NCI-H1436 (cell line): ENCODE measurements around the gene ZNF100.
A peak's percentile ranks its signal among the peaks of the same experiment; 100 is the strongest.
"Not testable (repeated sequence)": the region's sequence is repeated elsewhere in the genome, so short reads cannot be mapped to it uniquely, and the experiment has no call there.

Experiments used
- DNase-seq: peaks from one replicate; lab custom pipeline; 2025; lab: John Stamatoyannopoulos, UW

ZNF100 gene

DNA sequence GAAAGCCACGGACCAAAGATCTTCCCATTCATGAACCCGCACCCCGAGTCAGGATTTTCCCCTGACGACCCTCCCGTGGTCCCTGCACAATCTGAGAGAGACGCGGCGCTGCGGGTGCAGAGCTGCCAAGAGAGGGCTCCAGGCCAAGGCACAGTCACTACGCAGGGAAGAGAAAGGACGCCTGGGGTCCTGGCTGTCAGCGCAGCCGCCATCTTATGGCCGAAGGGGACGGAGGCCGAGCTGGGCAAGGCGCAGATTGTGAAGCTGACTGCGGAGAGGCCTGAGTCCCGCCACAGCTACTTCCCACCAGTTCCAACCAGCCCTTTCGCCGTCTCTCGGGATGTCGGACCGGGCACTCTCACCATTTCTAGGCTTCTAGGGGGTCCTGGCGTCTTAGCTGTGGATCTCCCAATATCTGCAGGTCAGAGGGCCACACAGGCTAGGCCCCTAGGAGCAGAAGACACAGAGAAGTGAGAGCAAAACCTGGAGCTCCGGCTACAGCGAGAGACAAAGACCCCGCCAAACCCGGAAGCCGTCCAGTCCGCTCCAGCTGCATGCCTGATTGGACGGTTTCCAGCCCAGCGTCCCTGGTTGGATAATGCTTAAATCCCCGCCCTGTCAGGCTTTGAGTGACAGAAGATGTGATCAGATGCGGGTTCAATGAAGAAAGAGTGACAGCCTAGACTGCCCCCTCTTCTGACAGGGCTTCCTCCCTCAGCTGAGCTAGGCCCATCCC, at the start of gene ZNF100:
TSS of gene ZNF100 (minus strand) at position 515 of the 736 bp plus-strand sequence. CDS start at position 365, 150 bp downstream.
- DNase-seq = peak; percentile 90

DNA sequence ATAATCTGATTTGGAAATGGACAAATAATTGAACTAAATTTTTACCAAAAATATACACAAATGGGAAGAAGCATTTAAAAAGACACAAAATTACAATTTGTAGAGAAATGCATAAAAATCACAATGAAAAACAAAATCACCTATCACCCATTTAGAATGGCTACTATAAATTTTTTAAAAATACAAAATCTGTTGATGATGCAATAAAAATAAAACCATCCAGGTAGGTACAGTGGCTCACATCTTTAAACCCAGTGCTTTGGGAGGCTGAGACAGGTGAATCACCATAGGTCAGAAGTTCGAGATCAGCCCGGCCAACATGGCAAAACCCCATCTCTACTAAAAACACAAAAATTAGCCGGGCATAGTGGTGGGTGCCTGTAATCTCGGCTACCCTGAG, 45.1 kb upstream of the ZNF100 start:
- DNase-seq = no peak

DNA sequence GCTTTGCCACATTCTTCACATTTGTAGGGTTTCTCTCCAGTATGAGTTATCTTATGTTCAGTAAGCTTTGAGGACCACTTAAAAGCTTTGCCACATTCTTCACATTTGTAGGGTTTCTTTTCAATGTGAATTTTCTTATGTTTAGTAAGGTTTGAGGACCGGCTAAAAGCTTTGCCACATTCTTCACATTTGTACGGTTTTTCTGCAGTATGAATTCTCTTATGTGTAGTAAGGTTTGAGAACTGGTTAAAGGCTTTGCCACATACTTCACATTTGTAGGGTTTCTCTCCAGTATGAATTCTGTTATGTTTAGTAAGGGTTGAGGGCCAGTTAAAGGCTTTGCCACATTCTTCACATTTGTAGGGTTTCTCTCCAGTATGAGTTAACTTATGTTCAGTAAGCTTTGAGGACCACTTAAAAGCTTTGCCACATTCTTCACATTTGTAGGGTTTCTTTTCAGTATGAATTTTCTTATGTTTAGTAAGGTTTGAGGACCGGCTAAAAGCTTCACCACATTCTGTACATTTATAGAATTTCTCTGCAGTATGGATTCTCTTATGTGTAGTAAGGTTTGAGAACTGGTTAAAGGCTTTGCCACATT, 41.1 kb upstream of the ZNF100 start:
- not testable (repeated sequence) for DNase-seq

DNA sequence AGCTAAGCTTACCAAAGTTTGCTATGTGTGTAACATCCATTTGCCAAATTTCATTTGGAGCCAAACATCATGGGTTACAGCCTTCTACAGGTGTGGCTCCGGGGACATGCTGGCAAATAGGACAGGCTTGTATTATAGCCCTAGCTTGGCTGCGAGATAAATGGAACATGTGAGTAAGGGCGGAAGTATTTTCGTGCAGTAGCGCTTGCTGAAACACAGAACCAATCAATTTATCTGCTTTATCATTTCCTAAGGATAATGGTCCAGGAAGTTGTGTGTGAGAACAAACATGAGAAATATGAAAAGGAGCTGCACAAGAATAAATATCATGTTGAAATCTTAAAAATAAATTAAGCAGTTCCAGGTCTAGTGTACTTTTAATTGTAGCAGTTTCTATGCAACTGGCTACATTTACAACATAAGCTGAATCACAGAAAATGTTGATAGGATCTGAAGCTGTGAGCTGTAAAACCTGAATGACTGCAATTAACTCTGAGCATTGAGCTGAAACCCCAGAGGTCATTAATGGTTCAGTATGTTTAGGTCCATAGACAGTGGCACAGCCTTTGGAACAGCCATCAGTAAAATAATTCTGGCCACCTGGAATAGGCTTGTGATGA, 22.2 kb upstream of the ZNF100 start:
- DNase-seq = no peak

- no peak for DNase-seq
Measured at GRCh38 chr19:21786936-21787335, 19.6 kb upstream of the ZNF100 start.

- DNase-seq = not testable (repeated sequence)
Measured at GRCh38 chr19:21775792-21776191, 8.4 kb upstream of the ZNF100 start.

- DNase-seq = not testable (repeated sequence)
Measured at GRCh38 chr19:21766705-21767064, 694 bp downstream of the ZNF100 start.

DNA sequence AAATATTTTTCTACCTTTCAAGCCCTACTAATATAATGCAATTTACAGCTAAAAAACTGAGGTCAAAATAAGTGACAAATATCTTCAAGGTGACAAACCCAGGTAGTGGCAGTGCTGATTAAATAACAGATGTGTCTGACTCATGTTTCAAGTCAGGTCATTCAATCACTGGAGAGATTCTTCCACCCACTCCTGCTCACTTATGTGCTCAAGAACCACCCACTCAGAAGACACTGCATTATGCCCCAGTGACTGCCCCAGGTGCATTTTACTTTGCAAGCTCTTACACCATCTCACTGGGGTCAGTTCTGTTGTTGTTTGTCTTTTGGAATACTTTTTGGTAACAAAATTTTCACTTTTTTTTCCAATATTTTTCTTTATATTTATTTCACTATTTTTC, 2.2 kb downstream of the ZNF100 start:
- DNase-seq = no peak

DNA sequence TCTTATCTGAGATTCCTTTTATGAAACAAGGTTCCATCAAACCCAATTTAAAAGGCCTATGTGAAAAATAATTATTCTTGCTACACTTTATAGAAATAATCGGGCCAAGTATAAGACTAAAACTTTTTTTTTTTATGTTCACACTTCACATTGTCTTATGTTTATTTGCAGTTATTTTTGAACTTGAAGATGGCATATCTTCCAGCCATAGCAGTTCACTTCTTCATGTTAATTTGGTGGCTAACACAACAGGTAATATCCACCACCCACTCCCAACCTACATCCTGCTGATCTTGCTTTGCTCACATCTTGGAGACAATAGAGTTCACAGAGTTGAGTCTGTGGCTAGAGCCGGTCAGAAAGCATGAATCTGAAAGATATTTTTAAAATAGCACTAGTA, 5.8 kb downstream of the ZNF100 start:
- not testable (repeated sequence) for DNase-seq

DNA sequence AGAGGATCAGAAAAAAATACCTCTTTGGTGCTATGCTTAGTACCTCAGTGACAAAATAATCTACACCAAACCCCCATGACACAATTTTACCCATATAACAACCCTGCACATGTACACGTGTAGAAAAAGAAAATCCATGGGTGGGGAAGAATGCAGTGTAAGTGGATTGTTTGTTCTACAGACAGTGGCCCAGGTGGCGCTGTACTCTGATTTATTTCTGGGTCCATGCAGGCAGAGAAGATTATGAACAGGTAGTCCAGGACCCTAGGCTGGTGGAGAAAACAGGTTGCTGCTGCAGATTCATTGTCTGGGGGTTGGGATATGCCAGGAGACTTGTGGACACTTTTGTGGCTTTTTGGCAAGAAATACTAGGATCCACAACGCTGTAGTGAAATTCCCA, 9.1 kb downstream of the ZNF100 start:
- DNase-seq = no peak

DNA sequence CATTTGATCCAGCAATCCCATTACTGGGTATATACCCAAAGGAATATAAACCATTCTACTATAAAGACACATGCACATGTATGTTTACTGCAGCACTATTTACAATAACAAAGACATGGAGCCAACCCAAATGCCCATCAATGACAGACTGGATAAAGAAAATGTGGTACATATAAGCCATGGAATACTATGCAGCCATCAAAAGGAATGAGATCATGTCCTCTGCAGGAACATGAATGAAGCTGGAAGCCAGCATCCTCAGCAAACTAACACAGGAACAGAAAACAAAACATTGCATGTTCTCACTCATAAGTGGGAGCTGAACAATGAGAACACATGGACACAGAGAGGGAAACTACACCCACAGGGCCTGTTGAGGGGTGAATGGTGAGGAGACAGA, 11.8 kb downstream of the ZNF100 start:
- not testable (repeated sequence) for DNase-seq

- DNase-seq = no peak
Measured at GRCh38 chr19:21751384-21751783, 16.0 kb downstream of the ZNF100 start.

DNA sequence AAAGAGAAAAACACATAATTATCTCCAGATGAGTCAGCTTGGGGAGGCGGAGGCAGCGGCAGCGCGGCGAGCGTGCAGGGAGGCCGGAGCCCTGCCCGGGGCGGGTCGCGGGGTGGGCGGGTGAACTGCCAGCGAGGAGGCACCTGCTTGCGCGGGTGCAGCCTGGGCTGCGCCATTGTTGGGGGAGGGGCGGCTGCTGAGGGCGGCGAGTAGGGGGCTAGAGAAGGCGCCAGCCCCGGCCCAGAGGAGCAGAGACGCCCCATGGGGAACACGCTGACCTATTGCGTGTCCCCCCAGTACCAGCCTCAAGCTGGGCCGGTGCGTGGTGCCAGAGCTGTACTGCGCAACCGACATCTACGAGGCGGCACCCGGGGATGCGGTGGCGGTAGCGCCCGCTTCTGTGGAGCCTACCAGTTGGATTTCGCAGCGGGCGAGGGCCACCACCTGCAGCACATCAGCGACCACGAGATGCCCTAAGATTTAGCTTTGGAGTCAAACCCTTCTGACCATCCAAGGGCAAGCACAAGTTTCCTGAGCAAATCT, 16.7 kb downstream of the ZNF100 start:
- no peak for DNase-seq

- DNase-seq = no peak
Measured at GRCh38 chr19:21749090-21749489, 18.3 kb downstream of the ZNF100 start.

DNA sequence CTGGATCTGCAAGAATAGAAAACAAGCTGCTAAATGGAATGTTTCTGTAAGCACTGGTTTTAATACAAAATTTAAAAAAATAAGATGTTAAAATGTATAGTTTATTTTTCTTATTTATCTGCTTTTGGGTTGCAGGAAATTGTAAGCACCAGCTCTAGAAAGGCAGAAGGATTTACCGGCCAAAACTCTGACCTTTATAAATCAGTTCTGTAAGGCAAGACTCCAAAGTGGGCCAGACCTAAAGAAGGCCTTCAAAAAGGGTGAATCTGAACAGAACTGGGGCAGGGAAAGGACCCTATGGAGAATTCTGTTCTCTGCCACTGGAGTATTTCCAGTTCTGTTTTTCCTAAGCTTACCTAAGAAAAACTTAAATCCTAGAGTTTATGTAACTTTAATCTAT, 19.3 kb downstream of the ZNF100 start:
- DNase-seq = no peak

GRCh38 chr19:21740559-21740958, 26.8 kb downstream of the ZNF100 start:
- DNase-seq = no peak

GRCh38 chr19:21726942-21727747, 40.2 kb downstream of the ZNF100 start:
- DNase-seq = not testable (repeated sequence)

DNA sequence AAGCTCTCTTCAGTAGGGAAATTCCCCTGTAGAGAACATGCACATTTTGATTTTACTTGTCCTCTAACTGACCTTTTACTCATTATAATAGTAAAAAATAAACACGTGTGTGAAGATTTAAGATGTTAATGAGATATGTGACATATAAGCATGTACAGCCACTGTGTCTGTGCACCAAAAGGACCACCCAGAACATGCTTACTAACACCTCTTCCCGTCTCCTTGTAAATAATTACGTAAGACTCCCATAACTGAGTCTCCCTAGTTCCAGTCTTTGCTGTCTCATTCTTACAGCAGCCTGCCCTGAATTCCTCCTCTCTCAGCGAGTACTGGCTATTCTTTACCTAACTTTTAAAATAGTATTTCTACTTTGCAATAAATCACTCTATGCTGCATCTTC, 53.6 kb downstream of the ZNF100 start:
- no peak for DNase-seq

GRCh38 chr19:21709464-21709863, 57.9 kb downstream of the ZNF100 start:
- DNase-seq = no peak

DNA sequence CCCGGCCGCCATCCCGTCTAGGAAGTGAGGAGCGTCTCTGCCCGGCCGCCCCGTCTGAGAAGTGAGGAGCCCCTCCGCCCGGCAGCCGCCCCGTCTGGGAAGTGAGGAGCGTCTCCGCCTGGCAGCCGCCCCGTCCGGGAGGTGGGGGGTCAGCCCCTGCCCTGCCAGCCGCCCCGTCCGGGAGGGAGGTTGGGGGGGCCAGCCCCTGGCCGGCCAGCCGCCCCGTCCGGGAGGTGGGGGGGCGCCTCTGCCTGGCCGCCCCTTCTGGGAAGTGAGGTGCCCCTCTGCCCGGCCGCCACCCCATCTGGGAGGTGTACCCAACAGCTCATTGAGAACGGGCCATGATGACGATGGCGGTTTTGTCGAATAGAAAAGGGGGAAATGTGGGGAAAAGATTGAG, 59.5 kb downstream of the ZNF100 start:
- DNase-seq = not testable (repeated sequence)

DNA sequence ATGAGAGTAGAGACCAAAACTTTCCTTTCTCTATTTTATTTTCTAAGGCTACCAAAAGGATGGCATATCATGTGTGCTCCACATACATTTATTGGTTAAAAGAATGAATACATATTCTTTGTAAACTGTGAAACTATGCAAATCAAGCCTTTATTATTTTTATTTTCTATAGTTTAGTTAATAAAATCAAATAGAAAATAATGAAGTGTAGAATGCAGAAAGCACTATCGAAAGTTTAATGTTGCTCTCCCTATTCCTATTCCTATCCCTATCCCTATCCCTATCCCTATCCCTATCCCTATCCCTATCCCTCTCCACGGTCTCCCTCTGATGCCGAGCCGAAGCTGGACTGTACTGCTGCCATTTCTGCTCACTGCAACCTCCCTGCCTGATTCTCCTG, 60.3 kb downstream of the ZNF100 start:
- DNase-seq = no peak

DNA sequence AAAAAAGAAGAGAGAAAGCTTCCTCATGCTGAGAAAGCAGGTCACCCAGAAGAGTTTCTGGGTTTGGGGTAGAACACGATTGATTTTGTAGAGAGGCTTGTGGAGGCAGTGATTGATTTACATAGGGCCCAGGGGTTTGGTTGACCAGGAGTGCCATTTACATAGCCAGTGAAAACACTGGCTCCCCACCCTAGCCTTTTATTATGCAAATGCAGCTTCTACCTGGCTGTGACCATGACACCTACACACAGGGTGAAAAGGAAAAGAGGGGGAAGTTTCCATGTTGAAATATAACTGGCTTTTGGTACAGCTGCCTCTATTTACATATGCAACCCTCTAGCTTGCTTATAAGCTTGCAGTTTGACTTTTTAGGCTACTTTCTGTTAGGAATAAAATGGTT, 62.0 kb downstream of the ZNF100 start:
- no peak for DNase-seq
